K562 (cell line): Measurements from ENCODE around the gene ROR2. TPM values are rescaled to one million over a fixed set of nuclear protein-coding genes. Genes with fewer than 3 reads are reported as not detected.

Source experiments
- ATAC-seq: fragments of 200-7000 bp; cut with Tn5 transposase; 3 replicates; pipeline ENCODE4 v1.9.1; 2020; ENCODE audit warnings: moderate library complexity
- BruUV-seq: library from RNA; stranded (reverse); fragments of 400-500 nt; replicated peaks from 2 replicates; lab custom pipeline; 2021; lab: Mats Ljungman, UMichigan
- CTCF ChIA-PET: fragments of 300-600 bp; formaldehyde crosslinking; extraction: SDS; loops from one replicate; lab custom pipeline; 2021; ENCODE audit warnings: low intra/inter-chr PET ratio; lab: Yijun Ruan, JAX
- POLR2A ChIA-PET: fragments of 300-600, 350-650 bp; sonication (Branson Sonifier 250); formaldehyde crosslinking; extraction: SDS; loops from one replicate; lab custom pipeline; 2021; ENCODE audit warnings: antibody characterized with exemption, inconsistent platforms; lab: Yijun Ruan, JAX
- DNase-seq, 4 experiments: peaks; one replicate each; pipeline versions ENCODE4 v3.0.0 to v3.0.0-alpha.2; 2011 to 2018; ENCODE audit warnings: low spot score in 3 of 4, mixed read lengths in 3 of 4; ENCODE audit errors: extremely low read depth in 1 of 4
- FAIRE-seq: peaks from 2 replicates; lab custom pipeline; 2011; peaks lifted over from hg19 to GRCh38; lab: Jason Lieb, UNC
- H2AFZ ChIP-seq: 2 replicates; pipeline ENCODE4 v1.6.0; 2011; ENCODE audit warnings: low read depth, low read length, control low read depth, inconsistent platforms
- H3K27ac ChIP-seq: fragments of 200-600 bp; 3 replicates; pipeline ENCODE4 v1.8.0; 2011; ENCODE audit warnings: low read depth, mild to moderate bottlenecking, control low read depth, inconsistent platforms, low read length, moderate library complexity, mixed read lengths; ENCODE audit errors: extremely low read depth
- H3K27me3 ChIP-seq, 2 experiments: fragments of 300-600 bp in 1 of 2; 2 replicates in 1 of 2; 3 replicates in 1 of 2; pipeline versions ENCODE4 v1.6.0 to v1.8.0; 2011; ENCODE audit warnings: inconsistent platforms in 2 of 2, low read length in 2 of 2, mild to moderate bottlenecking in 1 of 2, mixed read lengths in 1 of 2, moderate library complexity in 1 of 2; ENCODE audit not compliant: control insufficient read depth in 2 of 2, insufficient read depth in 2 of 2
- H3K36me3 ChIP-seq: fragments of 300-600 bp; 3 replicates; pipeline ENCODE4 v1.8.0; 2011; ENCODE audit warnings: mild to moderate bottlenecking, low read length, inconsistent platforms; ENCODE audit not compliant: control insufficient read depth, insufficient read depth
- H3K4me1 ChIP-seq, 2 experiments: fragments of 200-600 bp in 1 of 2; replicated peaks in 1 of 2; 2 replicates in 1 of 2; 3 replicates in 1 of 2; pipeline versions ENCODE4 v1.5.1 to v1.8.0; 2011; ENCODE audit warnings: inconsistent platforms in 2 of 2, low read length in 2 of 2, mild to moderate bottlenecking in 1 of 2, mixed read lengths in 1 of 2, moderate library complexity in 1 of 2; ENCODE audit not compliant: control insufficient read depth in 2 of 2, insufficient read depth in 2 of 2
- H3K4me2 ChIP-seq: 2 replicates; pipeline ENCODE4 v1.6.1; 2011; ENCODE audit warnings: low read length, control low read depth, inconsistent platforms, mixed read lengths; ENCODE audit not compliant: insufficient read depth
- H3K4me3 ChIP-seq: fragments of 200-600 bp; sonication (generic), shearing (Covaris generic); 2 replicates; pipeline ENCODE4 v1.5.1; 2016; ENCODE audit warnings: control low read depth, inconsistent platforms
- H3K79me2 ChIP-seq: fragments of 200-600 bp; 3 replicates; pipeline ENCODE4 v1.8.0; 2011; ENCODE audit warnings: low read length, inconsistent platforms; ENCODE audit not compliant: control insufficient read depth, insufficient read depth
- H3K9ac ChIP-seq, 2 experiments: 2 replicates each; pipeline versions ENCODE4 v1.6.0 to v1.6.1; 2011; ENCODE audit warnings: low read depth in 2 of 2, low read length in 2 of 2, control low read depth in 1 of 2, inconsistent platforms in 1 of 2, mild to moderate bottlenecking in 1 of 2, mixed read lengths in 1 of 2; ENCODE audit not compliant: insufficient read depth in 1 of 2
- H3K9me1 ChIP-seq: one replicate; pipeline ENCODE4 v1.6.0; 2011; ENCODE audit warnings: inconsistent platforms, mild to moderate bottlenecking, low read length, moderate library complexity; ENCODE audit not compliant: control insufficient read depth, insufficient read depth
- H3K9me3 ChIP-seq: replicated peaks from 2 replicates; pipeline ENCODE4 v1.5.1; 2011; ENCODE audit warnings: low read depth, low read length, inconsistent platforms; ENCODE audit not compliant: control insufficient read depth, insufficient read depth
- H4K20me1 ChIP-seq: replicated peaks from 2 replicates; pipeline ENCODE4 v1.6.1; 2011; ENCODE audit warnings: low read length, inconsistent platforms, mixed read lengths; ENCODE audit not compliant: control insufficient read depth, insufficient read depth
- BRF2 ChIP-seq: IDR thresholded peaks from 3 replicates; pipeline ENCODE4 v1.6.1; 2011; ENCODE audit warnings: borderline replicate concordance, mild to moderate bottlenecking; ENCODE audit not compliant: insufficient read length, insufficient read depth
- DNMT1 ChIP-seq: fragments of 450-650 bp; IDR thresholded peaks from 2 replicates; pipeline ENCODE4 v1.6.1; 2016; ENCODE audit warnings: antibody characterized with exemption, mild to moderate bottlenecking
- FOXA1 ChIP-seq: fragments of 450-650 bp; IDR thresholded peaks from 2 replicates; pipeline ENCODE4 v1.6.1; 2016; ENCODE audit warnings: mild to moderate bottlenecking, borderline replicate concordance
- FOXK1 ChIP-seq: sonication (generic); formaldehyde crosslinking; IDR thresholded peaks from 2 replicates; pipeline ENCODE4 v1.8.0; 2022; ENCODE audit warnings: missing genetic modification reagents, mild to moderate bottlenecking, borderline replicate concordance
- NCOA6 ChIP-seq: fragments of 450-650 bp; IDR thresholded peaks from 2 replicates; pipeline ENCODE4 v1.6.1; 2017; ENCODE audit warnings: mild to moderate bottlenecking
- ZNF174 ChIP-seq: fragments of 250-450 bp; sonication (Bioruptor Pico); IDR thresholded peaks from 2 replicates; pipeline ENCODE4 v1.4.0; 2020; ENCODE audit warnings: mild to moderate bottlenecking
- ZNF347 ChIP-seq: fragments of 450-650 bp; formaldehyde crosslinking; IDR thresholded peaks from 2 replicates; pipeline ENCODE4 v1.4.0; 2020; ENCODE audit warnings: low read depth, mild to moderate bottlenecking, moderate library complexity
- WGBS: fragments of 100-300 bp; shearing (Covaris generic); methylation state at CpG from one replicate; pipeline ENCODE4 v1.1.6; 2016; ENCODE audit warnings: low coverage, mixed read lengths; ENCODE audit not compliant: insufficient coverage; ENCODE audit errors: missing lambda C conversion rate; 5-methylcytosine and 5-hydroxymethylcytosine counted together
- in situ Hi-C: fragments of 300-500 bp; cut with MboI; formaldehyde crosslinking; loops from 4 replicates; pipeline ENCODE4 v1.15.0; 2018; ENCODE audit warnings: inconsistent platforms, mixed read lengths
- intact Hi-C: fragments of 100-400 bp; cut with micrococcal nuclease; formaldehyde crosslinking; loops from 2 replicates; pipeline ENCODE4 v1.14.2; 2022
- polyA plus RNA-seq, 8 experiments: library from polyadenylated mRNA; depleted of rRNA in 4 of 8; stranded (reverse) in 5 of 8; unstranded in 3 of 8; fragments of >200 nt; fragmentation: Nextera tagmentation in 2 of 8; fragmentation: Illumina TruSeq in 1 of 8; extraction: Ambion mirVana in 2 of 8; extraction: Trizol in 1 of 8; gene quantifications; 2 replicates each; pipeline versions ENCODE4 v1.2.1 to v1.2.3, GENCODE V29; 2011 to 2014; ENCODE audit warnings: inconsistent platforms in 1 of 8, missing spikeins in 1 of 8
- total RNA-seq, 7 experiments: library from RNA; depleted of rRNA in 6 of 7; stranded (reverse); fragments of >200 nt in 6 of 7; fragmentation: Illumina TruSeq in 2 of 7; extraction: Trizol in 2 of 7; gene quantifications; 2 replicates each; pipeline versions ENCODE4 v1.2.1 to v1.2.3, GENCODE V29; 2011 to 2021; ENCODE audit warnings: low replicate concordance in 1 of 7
- TF ChIP-seq, protein P1 (sequence below), 2 experiments: fragments of 450-650 bp; conservative IDR thresholded peaks; 2 replicates each; pipeline ENCODE4 v1.6.1; 2017; ENCODE audit warnings: mild to moderate bottlenecking in 2 of 2, moderate library complexity in 2 of 2
- TF ChIP-seq, protein P2 (sequence below), 2 experiments: fragments of 450-650 bp; formaldehyde crosslinking in 1 of 2; IDR thresholded peaks; 2 replicates each; pipeline versions ENCODE4 v1.4.0 to v1.6.1; 2014 to 2020; ENCODE audit warnings: mild to moderate bottlenecking in 2 of 2, borderline replicate concordance in 1 of 2, low read depth in 1 of 2

ROR2 gene
- total and polyA plus RNA-seq, 9 of the 15 experiments (the other 6 are each of a cell fraction or from before 2014, with no cell fraction given): 5.6 to 33.8 (median 15.3) TPM

DNA sequence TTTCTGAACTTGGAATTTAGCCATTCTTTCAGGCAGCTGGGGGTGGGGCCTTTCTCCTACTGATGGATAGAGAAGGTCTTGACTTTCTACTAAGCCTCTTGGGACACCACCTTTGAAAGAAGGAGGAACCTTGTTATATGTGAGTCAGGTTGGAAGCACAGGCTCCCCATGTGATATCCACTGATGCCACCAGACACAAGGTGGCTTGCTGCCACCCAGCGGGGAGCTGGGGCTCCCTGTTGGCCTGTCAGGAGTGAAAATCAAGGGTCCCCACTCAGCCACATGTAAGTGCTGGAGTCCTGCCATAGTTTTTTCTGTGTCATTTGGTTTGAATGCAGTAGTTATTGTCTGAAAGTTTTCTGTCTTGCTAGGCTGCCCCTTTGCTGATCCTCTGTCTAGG is 274.0 kb downstream of the ROR2 start:
- H3K9me1 ChIP-seq: no peaks in the 10 kb centered on the region
- H3K36me3 ChIP-seq: no peaks in the 10 kb centered on the region
- 0% methylated on average over 1 of the region's 1 CpG for WGBS
- ATAC-seq (peak; percentile 65; the same call in 2 of the 3 replicates), DNase-seq (peak in 1 of 4 experiments; percentile 25), FAIRE-seq (no peak)
- no peak overlapping the region for H2AFZ ChIP-seq
- no peaks in the 10 kb centered on the region for H4K20me1 ChIP-seq
- no peak overlapping the region for H3K27ac ChIP-seq
- H3K4me3 ChIP-seq: no peak overlapping the region
- in situ Hi-C loops: no loop called here
- H3K79me2 ChIP-seq: no peaks in the 10 kb centered on the region
- ChIA-PET POLR2A (interaction anchor here (0.6 kb wide), 1 partner anchor 33 kb away, joined by 3 read pairs; no protein-coding TSS in a partner anchor), CTCF (no interaction called here)
- H3K4me1 ChIP-seq: no peaks in the 10 kb centered on the region
- BruUV-seq: no TSS peak
- intact Hi-C loops: loop anchor here (5.0 to 10.0 kb wide), 3 partner anchors 241 to 759 kb away; no protein-coding TSS in a partner anchor
- H3K9me3 ChIP-seq: no peaks in the 10 kb centered on the region
- no peak overlapping the region for H3K4me2 ChIP-seq
- H3K27me3 ChIP-seq: peaks cover 0 to 6% of the 10 kb centered on the region in 2 experiments; a peak in 1 of 5 replicates
- no peak overlapping the region for H3K9ac ChIP-seq
- no peak for TF ChIP-seq ZNF174 (CRISPR knock-in tag)
- TF ChIP-seq NCOA6: no peak
- TF ChIP-seq FOXA1: no peak
- TF ChIP-seq ZNF347 (CRISPR knock-in tag): no peak
- TF ChIP-seq, protein P1, sequence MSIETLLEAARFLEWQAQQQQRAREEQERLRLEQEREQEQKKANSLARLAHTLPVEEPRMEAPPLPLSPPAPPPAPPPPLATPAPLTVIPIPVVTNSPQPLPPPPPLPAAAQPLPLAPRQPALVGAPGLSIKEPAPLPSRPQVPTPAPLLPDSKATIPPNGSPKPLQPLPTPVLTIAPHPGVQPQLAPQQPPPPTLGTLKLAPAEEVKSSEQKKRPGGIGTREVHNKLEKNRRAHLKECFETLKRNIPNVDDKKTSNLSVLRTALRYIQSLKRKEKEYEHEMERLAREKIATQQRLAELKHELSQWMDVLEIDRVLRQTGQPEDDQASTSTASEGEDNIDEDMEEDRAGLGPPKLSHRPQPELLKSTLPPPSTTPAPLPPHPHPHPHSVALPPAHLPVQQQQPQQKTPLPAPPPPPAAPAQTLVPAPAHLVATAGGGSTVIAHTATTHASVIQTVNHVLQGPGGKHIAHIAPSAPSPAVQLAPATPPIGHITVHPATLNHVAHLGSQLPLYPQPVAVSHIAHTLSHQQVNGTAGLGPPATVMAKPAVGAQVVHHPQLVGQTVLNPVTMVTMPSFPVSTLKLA (conservative IDR thresholded peaks at IDR 0.05): no peak
- TF ChIP-seq DNMT1: no peak
- no peak for TF ChIP-seq FOXK1 (CRISPR knock-in tag)
- TF ChIP-seq, protein P2, sequence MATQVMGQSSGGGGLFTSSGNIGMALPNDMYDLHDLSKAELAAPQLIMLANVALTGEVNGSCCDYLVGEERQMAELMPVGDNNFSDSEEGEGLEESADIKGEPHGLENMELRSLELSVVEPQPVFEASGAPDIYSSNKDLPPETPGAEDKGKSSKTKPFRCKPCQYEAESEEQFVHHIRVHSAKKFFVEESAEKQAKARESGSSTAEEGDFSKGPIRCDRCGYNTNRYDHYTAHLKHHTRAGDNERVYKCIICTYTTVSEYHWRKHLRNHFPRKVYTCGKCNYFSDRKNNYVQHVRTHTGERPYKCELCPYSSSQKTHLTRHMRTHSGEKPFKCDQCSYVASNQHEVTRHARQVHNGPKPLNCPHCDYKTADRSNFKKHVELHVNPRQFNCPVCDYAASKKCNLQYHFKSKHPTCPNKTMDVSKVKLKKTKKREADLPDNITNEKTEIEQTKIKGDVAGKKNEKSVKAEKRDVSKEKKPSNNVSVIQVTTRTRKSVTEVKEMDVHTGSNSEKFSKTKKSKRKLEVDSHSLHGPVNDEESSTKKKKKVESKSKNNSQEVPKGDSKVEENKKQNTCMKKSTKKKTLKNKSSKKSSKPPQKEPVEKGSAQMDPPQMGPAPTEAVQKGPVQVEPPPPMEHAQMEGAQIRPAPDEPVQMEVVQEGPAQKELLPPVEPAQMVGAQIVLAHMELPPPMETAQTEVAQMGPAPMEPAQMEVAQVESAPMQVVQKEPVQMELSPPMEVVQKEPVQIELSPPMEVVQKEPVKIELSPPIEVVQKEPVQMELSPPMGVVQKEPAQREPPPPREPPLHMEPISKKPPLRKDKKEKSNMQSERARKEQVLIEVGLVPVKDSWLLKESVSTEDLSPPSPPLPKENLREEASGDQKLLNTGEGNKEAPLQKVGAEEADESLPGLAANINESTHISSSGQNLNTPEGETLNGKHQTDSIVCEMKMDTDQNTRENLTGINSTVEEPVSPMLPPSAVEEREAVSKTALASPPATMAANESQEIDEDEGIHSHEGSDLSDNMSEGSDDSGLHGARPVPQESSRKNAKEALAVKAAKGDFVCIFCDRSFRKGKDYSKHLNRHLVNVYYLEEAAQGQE (IDR thresholded peaks at IDR 0.05; ENCODE audit: borderline replicate concordance): 0 out of 2 replicates have a peak, but pooled peaks have one; percentile 21
- TF ChIP-seq, protein P2 (CRISPR knock-in tag; IDR thresholded peaks at IDR 0.05; ENCODE audit: low read depth): no peak
- no peak for TF ChIP-seq BRF2
